HepG2 (cell line): ENCODE measurements around the gene CSNK1E. TPM values are rescaled to one million over a fixed set of nuclear protein-coding genes. Genes with fewer than 3 reads are reported as not detected.

Experiments used
- HIVEP1 ChIP-seq: sonication (generic); formaldehyde crosslinking; IDR thresholded peaks from 2 replicates; pipeline ENCODE4 v1.4.0; 2020; ENCODE audit warnings: mild to moderate bottlenecking, missing genetic modification reagents
- HNF4G ChIP-seq, 2 experiments: sonication (generic) in 1 of 2; formaldehyde crosslinking in 1 of 2; IDR thresholded peaks; 2 replicates each; pipeline versions ENCODE4 v1.4.0 to v1.6.1; 2011 to 2020; ENCODE audit warnings: borderline replicate concordance in 2 of 2, low read depth in 2 of 2, mild to moderate bottlenecking in 2 of 2, low read length in 1 of 2, missing genetic modification reagents in 1 of 2, moderate library complexity in 1 of 2
- KDM2A ChIP-seq: sonication (generic); formaldehyde crosslinking; IDR thresholded peaks from 2 replicates; pipeline ENCODE4 v1.4.0; 2020; ENCODE audit warnings: low read depth, missing genetic modification reagents, borderline replicate concordance
- KDM6A ChIP-seq: IDR thresholded peaks from 2 replicates; pipeline ENCODE4 v1.6.1; 2016; ENCODE audit warnings: low read depth
- MIER3 ChIP-seq: IDR thresholded peaks from 2 replicates; pipeline ENCODE4 v1.6.1; 2016; ENCODE audit warnings: missing compliant biosample characterization, borderline replicate concordance
- PAXIP1 ChIP-seq: sonication (generic); formaldehyde crosslinking; conservative IDR thresholded peaks from 2 replicates; pipeline ENCODE4 v1.4.0; 2020; ENCODE audit warnings: mild to moderate bottlenecking, missing genetic modification reagents, moderate library complexity
- RNF2 ChIP-seq: fragments of 450-650 bp; conservative IDR thresholded peaks from 2 replicates; pipeline ENCODE4 v1.6.1; 2016; ENCODE audit warnings: low read depth
- SYNCRIP ChIP-seq: fragments of 200-400 bp; formaldehyde crosslinking; IDR thresholded peaks from 2 replicates; pipeline ENCODE4 v1.6.1; 2018; ENCODE audit warnings: mild to moderate bottlenecking, low read depth, low read length; ENCODE audit not compliant: insufficient read depth
- THRA ChIP-seq: sonication (generic); formaldehyde crosslinking; IDR thresholded peaks from 2 replicates; pipeline ENCODE4 v1.4.0; 2020; ENCODE audit warnings: missing genetic modification reagents, borderline replicate concordance
- YEATS4 ChIP-seq: sonication (generic); formaldehyde crosslinking; IDR thresholded peaks from 2 replicates; pipeline ENCODE4 v1.4.0; 2020; ENCODE audit warnings: missing genetic modification reagents, borderline replicate concordance
- ZNF234 ChIP-seq: sonication (generic); formaldehyde crosslinking; conservative IDR thresholded peaks from 2 replicates; pipeline ENCODE4 v1.5.1; 2020; ENCODE audit warnings: mild to moderate bottlenecking, missing genetic modification reagents
- ZNF350 ChIP-seq: sonication (generic); formaldehyde crosslinking; IDR thresholded peaks from 2 replicates; pipeline ENCODE4 v1.4.0; 2020; ENCODE audit warnings: mild to moderate bottlenecking, low read depth, missing genetic modification reagents, borderline replicate concordance
- ZNF652 ChIP-seq: IDR thresholded peaks from 2 replicates; pipeline ENCODE4 v1.6.1; 2016; ENCODE audit warnings: low read depth, borderline replicate concordance
- polyA plus RNA-seq, 8 experiments: library from polyadenylated mRNA; depleted of rRNA in 3 of 8; stranded (reverse) in 7 of 8; unstranded in 1 of 8; fragments of >200 nt; fragmentation: Illumina TruSeq in 4 of 8; extraction: Trizol in 4 of 8; gene quantifications; 2 replicates each; pipeline versions ENCODE4 v1.2.1 to v1.2.3, GENCODE V29; 2011 to 2016; ENCODE audit warnings: low read depth in 4 of 8, missing spikeins in 1 of 8, mixed read lengths in 1 of 8; ENCODE audit not compliant: insufficient read depth in 1 of 8
- total RNA-seq, 5 experiments: library from RNA; depleted of rRNA; stranded (reverse); fragments of >200 nt; fragmentation: Illumina TruSeq; extraction: Trizol; gene quantifications; 2 replicates each; pipeline ENCODE4 v1.2.3, GENCODE V29; 2016; ENCODE audit warnings: low read depth in 1 of 5
- TF ChIP-seq, protein P1 (sequence below): sonication (generic); formaldehyde crosslinking; conservative IDR thresholded peaks from 2 replicates; pipeline ENCODE4 v1.8.0; 2022; ENCODE audit warnings: low read depth, missing genetic modification reagents
- TF ChIP-seq, protein P2 (sequence below): sonication (generic); formaldehyde crosslinking; IDR thresholded peaks from 2 replicates; pipeline ENCODE4 v1.4.0; 2020; ENCODE audit warnings: low read depth, mild to moderate bottlenecking, missing genetic modification reagents
- TF ChIP-seq, protein P3 (sequence below): sonication (generic); formaldehyde crosslinking; IDR thresholded peaks from 2 replicates; pipeline ENCODE4 v1.5.0; 2020; ENCODE audit warnings: missing genetic modification reagents, mild to moderate bottlenecking, borderline replicate concordance
- TF ChIP-seq, protein P4 (sequence below): sonication (generic); formaldehyde crosslinking; IDR thresholded peaks from 2 replicates; pipeline ENCODE4 v1.8.0; 2022; ENCODE audit warnings: missing genetic modification reagents, mild to moderate bottlenecking, borderline replicate concordance
- TF ChIP-seq, protein P5 (sequence below): IDR thresholded peaks from 2 replicates; pipeline ENCODE4 v1.6.1; 2016; ENCODE audit warnings: missing genetic modification reagents, missing compliant biosample characterization

The CSNK1E gene
- total and polyA plus RNA-seq, 2 of the 13 experiments (the other 11 are each of a cell fraction or from before 2014, with no cell fraction given), result 34.7 to 129 TPM

GRCh38 chr22:38315823-38316363 is 1.3 kb downstream of the CSNK1E start (continued):
- TF ChIP-seq, protein P1, sequence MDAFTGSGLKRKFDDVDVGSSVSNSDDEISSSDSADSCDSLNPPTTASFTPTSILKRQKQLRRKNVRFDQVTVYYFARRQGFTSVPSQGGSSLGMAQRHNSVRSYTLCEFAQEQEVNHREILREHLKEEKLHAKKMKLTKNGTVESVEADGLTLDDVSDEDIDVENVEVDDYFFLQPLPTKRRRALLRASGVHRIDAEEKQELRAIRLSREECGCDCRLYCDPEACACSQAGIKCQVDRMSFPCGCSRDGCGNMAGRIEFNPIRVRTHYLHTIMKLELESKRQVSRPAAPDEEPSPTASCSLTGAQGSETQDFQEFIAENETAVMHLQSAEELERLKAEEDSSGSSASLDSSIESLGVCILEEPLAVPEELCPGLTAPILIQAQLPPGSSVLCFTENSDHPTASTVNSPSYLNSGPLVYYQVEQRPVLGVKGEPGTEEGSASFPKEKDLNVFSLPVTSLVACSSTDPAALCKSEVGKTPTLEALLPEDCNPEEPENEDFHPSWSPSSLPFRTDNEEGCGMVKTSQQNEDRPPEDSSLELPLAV (CRISPR knock-in tag), result no peak
- TF ChIP-seq YEATS4 (CRISPR knock-in tag) (peak; percentile 6; the same call in 1 of the 2 replicates), MIER3 (no peak), ZNF652 (CRISPR knock-in tag) (no peak), KDM2A (CRISPR knock-in tag) (0 out of 2 replicates have a peak, but pooled peaks have one; percentile 6), ZNF234 (CRISPR knock-in tag) (no peak), PAXIP1 (CRISPR knock-in tag) (0 out of 2 replicates have a peak, but pooled peaks have one; percentile 10), THRA (CRISPR knock-in tag) (no peak), KDM6A (no peak), RNF2 (no peak), HIVEP1 (no peak), ZNF350 (CRISPR knock-in tag) (no peak), HNF4G (IDR thresholded peaks at IDR 0.05; ENCODE audit: borderline replicate concordance, low read depth, low read length) (no peak), HNF4G (CRISPR knock-in tag; IDR thresholded peaks at IDR 0.05; ENCODE audit: borderline replicate concordance, low read depth) (no peak), SYNCRIP (no peak)
- TF ChIP-seq, protein P2, sequence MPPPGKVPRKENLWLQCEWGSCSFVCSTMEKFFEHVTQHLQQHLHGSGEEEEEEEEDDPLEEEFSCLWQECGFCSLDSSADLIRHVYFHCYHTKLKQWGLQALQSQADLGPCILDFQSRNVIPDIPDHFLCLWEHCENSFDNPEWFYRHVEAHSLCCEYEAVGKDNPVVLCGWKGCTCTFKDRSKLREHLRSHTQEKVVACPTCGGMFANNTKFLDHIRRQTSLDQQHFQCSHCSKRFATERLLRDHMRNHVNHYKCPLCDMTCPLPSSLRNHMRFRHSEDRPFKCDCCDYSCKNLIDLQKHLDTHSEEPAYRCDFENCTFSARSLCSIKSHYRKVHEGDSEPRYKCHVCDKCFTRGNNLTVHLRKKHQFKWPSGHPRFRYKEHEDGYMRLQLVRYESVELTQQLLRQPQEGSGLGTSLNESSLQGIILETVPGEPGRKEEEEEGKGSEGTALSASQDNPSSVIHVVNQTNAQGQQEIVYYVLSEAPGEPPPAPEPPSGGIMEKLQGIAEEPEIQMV (CRISPR knock-in tag), result no peak
- TF ChIP-seq, protein P3, sequence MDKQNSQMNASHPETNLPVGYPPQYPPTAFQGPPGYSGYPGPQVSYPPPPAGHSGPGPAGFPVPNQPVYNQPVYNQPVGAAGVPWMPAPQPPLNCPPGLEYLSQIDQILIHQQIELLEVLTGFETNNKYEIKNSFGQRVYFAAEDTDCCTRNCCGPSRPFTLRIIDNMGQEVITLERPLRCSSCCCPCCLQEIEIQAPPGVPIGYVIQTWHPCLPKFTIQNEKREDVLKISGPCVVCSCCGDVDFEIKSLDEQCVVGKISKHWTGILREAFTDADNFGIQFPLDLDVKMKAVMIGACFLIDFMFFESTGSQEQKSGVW, result no peak
- TF ChIP-seq, protein P4, sequence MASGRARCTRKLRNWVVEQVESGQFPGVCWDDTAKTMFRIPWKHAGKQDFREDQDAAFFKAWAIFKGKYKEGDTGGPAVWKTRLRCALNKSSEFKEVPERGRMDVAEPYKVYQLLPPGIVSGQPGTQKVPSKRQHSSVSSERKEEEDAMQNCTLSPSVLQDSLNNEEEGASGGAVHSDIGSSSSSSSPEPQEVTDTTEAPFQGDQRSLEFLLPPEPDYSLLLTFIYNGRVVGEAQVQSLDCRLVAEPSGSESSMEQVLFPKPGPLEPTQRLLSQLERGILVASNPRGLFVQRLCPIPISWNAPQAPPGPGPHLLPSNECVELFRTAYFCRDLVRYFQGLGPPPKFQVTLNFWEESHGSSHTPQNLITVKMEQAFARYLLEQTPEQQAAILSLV (CRISPR knock-in tag), result no peak
- TF ChIP-seq, protein P5, sequence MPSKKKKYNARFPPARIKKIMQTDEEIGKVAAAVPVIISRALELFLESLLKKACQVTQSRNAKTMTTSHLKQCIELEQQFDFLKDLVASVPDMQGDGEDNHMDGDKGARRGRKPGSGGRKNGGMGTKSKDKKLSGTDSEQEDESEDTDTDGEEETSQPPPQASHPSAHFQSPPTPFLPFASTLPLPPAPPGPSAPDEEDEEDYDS (CRISPR knock-in tag), result 0 out of 2 replicates have a peak, but pooled peaks have one; percentile 5
